ENCODE results near the gene PGM3. TPM values are rescaled to one million over a fixed set of nuclear protein-coding genes. Genes with fewer than 3 reads are reported as not detected.

Gene PGM3, protein sequence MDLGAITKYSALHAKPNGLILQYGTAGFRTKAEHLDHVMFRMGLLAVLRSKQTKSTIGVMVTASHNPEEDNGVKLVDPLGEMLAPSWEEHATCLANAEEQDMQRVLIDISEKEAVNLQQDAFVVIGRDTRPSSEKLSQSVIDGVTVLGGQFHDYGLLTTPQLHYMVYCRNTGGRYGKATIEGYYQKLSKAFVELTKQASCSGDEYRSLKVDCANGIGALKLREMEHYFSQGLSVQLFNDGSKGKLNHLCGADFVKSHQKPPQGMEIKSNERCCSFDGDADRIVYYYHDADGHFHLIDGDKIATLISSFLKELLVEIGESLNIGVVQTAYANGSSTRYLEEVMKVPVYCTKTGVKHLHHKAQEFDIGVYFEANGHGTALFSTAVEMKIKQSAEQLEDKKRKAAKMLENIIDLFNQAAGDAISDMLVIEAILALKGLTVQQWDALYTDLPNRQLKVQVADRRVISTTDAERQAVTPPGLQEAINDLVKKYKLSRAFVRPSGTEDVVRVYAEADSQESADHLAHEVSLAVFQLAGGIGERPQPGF
- total RNA-seq: 72.6 and 91.2 TPM in 2 replicates

DNA sequence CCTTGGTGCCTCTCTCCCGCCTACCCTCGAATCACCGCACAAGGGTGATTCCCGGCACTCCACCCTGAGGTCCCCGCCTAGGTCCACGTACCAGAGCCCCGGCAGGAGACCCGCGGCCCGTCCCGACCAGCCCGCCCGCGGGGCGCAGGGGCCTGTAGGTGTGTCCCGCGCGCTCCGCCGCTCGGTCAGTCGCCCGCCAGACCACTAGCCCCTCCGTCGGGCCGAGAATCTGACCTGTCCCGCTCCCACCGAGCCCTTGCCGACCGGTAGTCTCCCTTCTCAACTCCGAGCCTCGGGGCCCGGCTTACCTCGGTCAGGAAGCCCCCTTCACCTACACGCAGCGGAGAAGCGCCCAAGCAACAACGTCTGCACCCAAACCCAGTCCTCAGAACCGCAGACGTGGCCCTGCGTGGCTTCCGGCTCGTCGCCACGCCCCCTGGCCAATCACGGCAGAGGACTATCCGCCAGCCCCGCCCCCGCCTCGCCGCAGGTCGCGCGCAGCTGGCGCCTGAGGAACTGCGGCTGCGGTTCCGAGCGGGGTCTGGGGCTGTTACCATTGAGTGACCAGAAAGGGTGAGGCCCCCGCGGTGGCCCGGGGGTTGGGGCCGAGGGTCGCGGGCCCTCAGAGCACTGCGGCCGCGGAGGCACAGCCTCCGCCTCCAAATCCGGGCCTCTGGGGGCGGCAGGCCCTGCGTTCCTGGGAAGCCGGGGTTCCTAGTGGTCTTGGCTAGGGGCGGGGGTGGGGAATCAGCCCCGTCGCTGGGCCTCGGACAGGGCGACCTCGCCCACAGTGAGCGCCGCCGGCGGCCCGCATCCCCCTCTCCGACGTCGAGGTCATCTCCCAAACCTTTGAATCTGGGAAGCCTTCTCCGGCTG, at the start of gene PGM3, which contains the start of gene RWDD2A:
Gene PGM3, minus strand, starts transcription at position 395 of the 876 bp plus-strand sequence. CDS start 2,253 bp downstream, outside the sequence.
Gene RWDD2A, plus strand, starts transcription at position 487 of the 876 bp plus-strand sequence. CDS start 1,095 bp downstream, outside the sequence.

Other genes with a start within 250 kb of the PGM3 start
- 12.8 and 13.0 TPM in 2 replicates for gene UBE3D, start 127.4 kb downstream of the PGM3 start, total RNA-seq
- 31.6 and 42.8 TPM in 2 replicates for gene DOP1A, start 125.6 kb downstream of the PGM3 start, total RNA-seq
- 4.3 and 4.4 TPM in 2 replicates for gene RWDD2A, start 92 bp upstream of the PGM3 start, total RNA-seq
- 28.7 and 31.9 TPM in 2 replicates for gene ME1, start 237.8 kb upstream of the PGM3 start, total RNA-seq

Data from hair follicle dermal papilla cell (primary cell).